SU-DHL-6 (cell line): ENCODE measurements around the gene DCHS1.

Experiments used
- CTCF ChIP-seq: fragments of 200-600 bp; sonication (generic); IDR thresholded peaks from one replicate; pipeline ENCODE4 v1.5.1; 2017; ENCODE audit warnings: antibody characterized with exemption, mild to moderate bottlenecking, low read length, moderate library complexity; ENCODE audit not compliant: insufficient read depth, poor library complexity, severe bottlenecking
- EZH2phosphoT487 ChIP-seq: fragments of 200-600 bp; sonication (generic), shearing (Covaris generic); conservative IDR thresholded peaks from 2 replicates; pipeline ENCODE4 v1.6.1; 2018; ENCODE audit warnings: mild to moderate bottlenecking, antibody characterized with exemption, low read length, moderate library complexity, mixed read lengths

- TF ChIP-seq CTCF (no peak), EZH2phosphoT487 (no peak)
Observed at GRCh38 chr11:6655790-6656583, at the start of gene DCHS1.
